ENCODE results near the gene CCR7.

CCR7 gene

GRCh38 chr17:40535924-40536294 is 29.4 kb downstream of the CCR7 start:
- no peak for DNase-seq (ENCODE audit: low spot score)

GRCh38 chr17:40535438-40535837 is 29.8 kb downstream of the CCR7 start:
- DNase-seq (ENCODE audit: low spot score) = no peak

- DNase-seq (ENCODE audit: low spot score) = no peak
These were observed 30.7 kb downstream of the CCR7 start for GRCh38 chr17:40534371-40535189.

DNA sequence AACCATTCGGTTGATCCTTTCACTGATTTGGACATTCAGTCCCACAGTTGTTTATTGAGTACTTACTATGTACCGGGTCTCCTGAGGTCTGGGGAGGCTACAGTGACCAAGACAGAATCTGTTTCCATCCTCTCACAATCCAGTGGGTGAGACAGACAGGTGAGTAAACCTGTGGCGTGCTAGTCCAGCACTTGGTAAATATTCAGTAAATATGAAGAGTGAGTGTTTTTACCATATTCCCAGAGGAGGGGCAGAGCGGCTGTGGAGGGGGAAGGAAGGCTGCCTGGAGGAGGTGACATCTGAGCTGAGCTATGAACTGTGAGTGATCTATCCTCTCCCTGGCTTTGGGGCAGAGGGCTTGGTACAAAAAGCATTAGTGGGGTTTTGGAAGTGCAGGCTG is 31.4 kb downstream of the CCR7 start:
- no peak for DNase-seq (ENCODE audit: low spot score)

GRCh38 chr17:40532520-40533253 is 32.6 kb downstream of the CCR7 start:
- DNase-seq (ENCODE audit: low spot score) = no peak

DNA sequence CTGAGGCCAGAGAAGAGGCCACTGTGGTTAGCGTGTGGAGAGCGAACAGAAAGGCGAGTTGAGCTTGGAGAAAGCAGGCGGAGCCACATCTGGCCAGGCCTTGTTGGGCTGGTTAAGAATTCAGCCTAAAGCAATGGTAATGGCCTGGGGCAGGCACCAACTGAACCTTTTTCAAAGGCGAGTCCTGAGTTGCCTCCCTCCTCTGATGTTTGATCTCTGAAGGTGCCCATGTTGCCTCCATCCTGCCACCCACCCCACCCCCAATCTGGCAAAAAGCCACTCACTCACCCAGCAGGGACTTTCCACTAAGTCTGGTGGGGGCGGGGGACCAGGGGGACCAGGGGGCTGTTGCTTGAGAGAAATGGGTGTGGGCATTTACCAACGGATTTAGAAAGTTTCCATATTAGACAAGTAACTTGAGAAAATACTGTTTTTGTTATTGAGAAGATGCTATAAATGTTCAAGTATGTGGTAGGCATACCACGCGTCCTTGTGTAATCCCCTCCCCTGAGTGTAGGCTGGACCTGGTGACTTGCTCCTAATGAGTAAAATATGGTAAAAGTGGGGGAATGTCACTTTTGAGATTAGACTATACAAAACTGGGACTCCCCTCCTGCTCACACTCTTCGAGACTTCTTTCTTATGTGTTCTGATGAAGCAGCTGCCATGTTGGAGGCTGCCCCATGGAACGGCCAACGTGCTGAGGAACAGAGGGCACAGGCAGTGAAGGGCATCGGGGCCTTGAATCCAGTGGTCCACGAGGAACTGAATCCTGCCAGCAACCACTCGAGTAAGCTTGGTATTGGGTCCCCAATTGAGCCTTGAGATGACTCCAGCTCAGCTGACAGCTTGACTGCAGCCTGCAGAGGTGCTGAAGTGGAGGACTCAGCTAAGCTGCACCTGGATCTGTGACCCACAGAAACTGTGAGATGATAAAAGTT is 34.0 kb downstream of the CCR7 start:
- DNase-seq (ENCODE audit: low spot score) = no peak

DNA sequence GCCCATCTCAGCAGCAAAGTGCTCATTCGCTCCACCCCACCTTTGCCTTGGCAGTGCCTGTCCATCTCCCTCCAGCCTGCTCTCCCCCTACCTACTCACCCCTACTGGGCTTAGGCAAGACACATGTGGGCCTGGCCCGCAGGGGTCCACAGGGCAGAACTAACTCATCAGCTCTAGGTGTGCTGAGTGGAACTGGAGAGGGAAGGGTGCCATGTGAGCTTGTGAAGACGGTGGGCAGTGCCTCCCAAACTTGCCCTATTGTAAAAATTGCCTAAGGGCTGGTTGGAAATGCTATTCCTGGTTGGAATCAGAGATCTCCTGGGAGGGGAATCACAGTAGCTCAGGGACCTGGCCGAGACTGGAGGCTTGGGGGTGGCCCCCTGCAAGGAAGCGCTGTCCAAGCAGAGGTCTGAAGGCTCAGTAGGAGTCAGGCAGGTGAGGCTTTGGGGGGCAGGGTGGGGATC is 34.7 kb downstream of the CCR7 start:
- no peak for DNase-seq (ENCODE audit: low spot score)

DNA sequence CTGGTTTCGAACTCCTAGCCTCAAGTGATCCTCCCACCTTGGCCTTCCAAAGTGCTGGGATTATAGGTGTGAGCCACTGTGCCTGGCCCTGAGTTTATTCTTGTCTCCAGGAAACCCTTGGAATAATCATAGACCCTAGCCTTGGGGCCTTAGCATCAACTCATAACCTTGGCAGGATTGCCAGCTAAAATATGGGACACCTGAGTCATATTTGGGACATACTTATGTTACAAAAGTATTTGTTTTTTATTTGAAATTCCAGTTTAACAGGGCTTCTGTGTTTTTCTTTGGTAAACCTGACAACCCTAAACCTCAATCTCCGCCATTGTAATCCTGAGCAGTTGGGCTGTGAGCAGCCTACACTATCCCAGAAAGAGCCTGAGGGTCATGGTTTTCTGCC is 35.3 kb downstream of the CCR7 start:
- no peak for DNase-seq (ENCODE audit: low spot score)

GRCh38 chr17:40528692-40529417 is 36.4 kb downstream of the CCR7 start:
- no peak for DNase-seq (ENCODE audit: low spot score)

- no peak for DNase-seq (ENCODE audit: low spot score)
These were observed 38.6 kb downstream of the CCR7 start for GRCh38 chr17:40526668-40527067.

DNA sequence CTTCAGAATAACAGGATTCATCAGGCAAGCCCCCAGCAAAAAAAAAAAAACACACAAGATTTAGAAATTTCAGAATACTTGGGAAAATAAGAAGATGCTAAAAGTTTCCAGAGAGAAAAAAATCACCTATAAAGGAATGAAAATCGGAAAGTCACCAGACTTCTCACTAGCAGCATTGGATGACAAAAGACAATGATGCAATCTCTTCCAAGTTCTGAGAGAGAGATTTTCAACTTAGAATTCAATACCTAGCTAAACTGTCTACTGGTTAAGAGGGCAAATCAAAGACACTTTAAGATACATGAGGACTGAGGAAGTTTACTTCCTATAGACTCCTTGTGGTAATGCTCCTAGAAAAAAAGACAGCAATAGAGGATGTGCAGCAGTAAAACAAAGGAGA is 40.0 kb downstream of the CCR7 start:
- DNase-seq (ENCODE audit: low spot score) = no peak

GRCh38 chr17:40524243-40524965 is 40.9 kb downstream of the CCR7 start:
- no peak for DNase-seq (ENCODE audit: low spot score)

DNA sequence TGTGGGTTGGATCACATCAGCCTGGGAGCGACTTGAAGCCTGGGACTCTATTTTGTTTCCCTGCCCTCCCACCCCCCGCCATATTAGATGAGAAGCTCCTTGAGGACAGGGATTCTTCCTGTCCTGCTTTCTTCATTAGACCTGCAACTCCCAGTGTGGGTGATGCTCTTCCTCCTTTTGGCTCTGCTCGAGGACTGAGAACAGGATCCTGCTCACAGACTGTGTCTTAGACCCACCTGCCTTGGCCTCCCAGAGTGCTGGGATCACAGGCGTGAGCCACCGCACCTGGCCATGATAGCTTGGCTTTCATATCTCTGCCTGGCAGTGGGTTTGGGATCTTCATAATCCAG is 42.3 kb downstream of the CCR7 start:
- no peak for DNase-seq (ENCODE audit: low spot score)

DNA sequence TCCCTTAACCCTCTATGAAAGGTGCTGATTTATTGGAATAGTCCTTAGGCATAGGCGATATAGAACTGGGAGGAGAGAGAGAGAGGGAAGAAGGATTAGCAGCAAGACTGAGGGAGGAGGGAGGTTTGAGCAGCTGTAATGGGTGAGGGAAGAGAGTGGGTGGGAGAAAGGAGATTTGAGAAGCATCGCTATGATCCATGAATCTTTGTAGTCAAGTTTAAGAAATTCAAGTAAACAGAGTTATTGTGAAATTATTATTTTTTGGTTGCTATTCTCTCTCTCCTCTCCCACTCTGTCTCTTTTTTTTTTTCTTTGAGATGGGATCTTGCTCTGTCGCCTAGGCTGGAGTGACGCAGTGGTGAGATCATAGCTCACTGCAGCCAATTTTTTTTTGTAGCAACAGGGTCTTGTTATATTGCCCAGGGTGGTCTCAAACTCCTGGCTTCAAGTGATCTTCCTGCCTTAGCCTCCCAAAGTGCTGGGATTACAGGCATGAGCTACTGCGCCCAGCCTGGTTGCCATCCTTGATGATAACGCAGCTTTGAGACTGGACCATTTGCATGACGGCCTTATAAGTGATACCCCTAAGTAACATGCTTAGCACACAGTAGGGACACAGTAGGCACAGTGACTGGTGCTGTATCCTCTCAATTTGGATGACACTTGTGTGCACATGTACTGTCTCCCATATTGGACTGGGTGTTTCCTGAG is 42.9 kb downstream of the CCR7 start:
- no peak for DNase-seq (ENCODE audit: low spot score)

DNA sequence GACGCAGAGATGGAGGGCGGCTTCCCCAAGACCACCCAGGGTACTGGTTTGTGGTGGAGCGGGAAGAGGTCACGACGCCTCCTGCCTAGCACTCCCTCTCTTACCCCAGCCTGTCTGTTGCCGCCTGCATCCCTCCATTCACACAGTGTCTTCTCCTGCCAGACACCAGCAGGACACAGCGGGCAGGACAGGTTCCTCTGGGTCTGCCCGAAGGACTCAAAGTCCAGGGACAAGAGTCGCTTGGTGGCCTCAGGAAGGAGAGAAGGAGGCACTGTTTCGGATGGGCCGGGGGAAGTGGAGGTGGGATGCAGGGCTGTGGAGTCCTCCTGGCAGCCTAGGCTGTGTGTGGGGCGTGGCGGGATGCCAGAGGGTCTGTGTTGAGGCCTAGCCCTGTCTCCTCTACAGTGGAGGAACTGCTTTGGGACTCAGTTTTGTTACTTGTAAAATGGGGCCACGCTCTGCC is 44.2 kb downstream of the CCR7 start:
- DNase-seq (ENCODE audit: low spot score) = no peak

- no peak for DNase-seq (ENCODE audit: low spot score)
These were observed 46.0 kb downstream of the CCR7 start for GRCh38 chr17:40519089-40519775.

DNA sequence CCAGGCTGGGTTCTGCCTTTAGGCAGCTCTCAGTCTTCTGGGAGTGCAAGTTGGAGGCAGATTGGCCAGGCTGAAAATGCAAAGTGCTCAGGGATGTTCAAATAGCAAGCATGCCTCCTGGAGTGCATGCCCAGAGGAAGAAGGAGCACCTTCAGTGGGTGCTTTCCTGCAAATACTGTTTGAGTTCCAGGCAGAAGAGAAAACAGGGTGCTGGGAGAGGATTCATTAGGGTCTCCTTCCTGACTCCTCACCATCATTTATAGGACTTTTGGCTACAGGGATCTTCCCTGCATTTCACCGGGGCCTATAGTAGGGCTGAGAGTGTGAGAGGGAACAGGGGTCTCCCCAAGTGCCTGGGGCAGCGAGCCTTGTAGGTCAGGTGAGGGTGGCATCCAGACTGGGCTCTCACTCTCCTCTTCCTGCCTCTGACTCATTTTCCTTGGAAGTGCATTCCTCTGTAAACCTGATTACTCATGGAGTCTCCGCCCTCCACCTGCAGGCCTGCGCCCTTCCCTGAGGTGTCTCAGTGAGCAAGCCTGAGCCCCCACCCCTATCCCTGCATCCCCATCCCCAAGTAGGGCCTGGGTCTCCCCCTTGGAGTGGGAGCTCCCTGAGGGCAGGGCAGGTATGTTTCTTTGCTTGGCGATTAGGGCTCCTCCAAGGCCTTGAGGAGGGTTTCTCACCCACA is 46.7 kb downstream of the CCR7 start:
- no peak for DNase-seq (ENCODE audit: low spot score)

DNA sequence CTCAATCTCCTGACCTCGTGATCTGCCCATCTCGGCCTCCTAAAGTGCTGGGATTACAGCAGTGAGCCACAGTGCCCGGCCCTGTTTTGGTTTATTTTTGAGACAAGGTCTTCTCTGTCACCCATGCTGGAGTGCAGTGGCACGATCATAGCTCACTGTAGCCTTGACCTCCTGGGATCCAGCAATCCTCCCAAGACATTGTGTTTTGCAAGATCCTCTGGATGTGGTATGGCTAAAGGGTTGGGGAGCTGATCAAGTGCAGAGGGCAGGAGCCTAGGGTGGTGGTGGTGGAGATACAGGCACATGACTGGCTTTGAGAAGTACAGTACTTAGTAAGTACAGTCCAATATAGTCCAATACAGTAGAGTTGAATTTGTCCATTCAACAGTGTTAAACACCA is 47.3 kb downstream of the CCR7 start:
- no peak for DNase-seq (ENCODE audit: low spot score)

GRCh38 chr17:40517286-40517662 is 48.0 kb downstream of the CCR7 start:
- no peak for DNase-seq (ENCODE audit: low spot score)

Data from left forelimb (tissue), 1 donor.